ENCODE results near the gene CYTH4. TPM values are rescaled to one million over a fixed set of nuclear protein-coding genes. Genes with fewer than 3 reads are reported as not detected.

The CYTH4 gene
- polyA plus RNA-seq, 4 donors, result 2.4 to 4.9 (median 3.8) TPM

GRCh38 chr22:37342065-37342464 lies 59.8 kb downstream of the CYTH4 start:
- DNase-seq (ENCODE audit: low read depth in 4 of 4, low spot score in 2 of 4), result no peak

- DNase-seq (ENCODE audit: low read depth in 4 of 4, low spot score in 2 of 4), result no peak
Measured at GRCh38 chr22:37343348-37343747, 61.0 kb downstream of the CYTH4 start.

- DNase-seq (ENCODE audit: low read depth in 4 of 4, low spot score in 2 of 4), result no peak
Measured at GRCh38 chr22:37343863-37344734, 61.8 kb downstream of the CYTH4 start.

GRCh38 chr22:37344735-37345449 lies 62.6 kb downstream of the CYTH4 start:
- DNase-seq (ENCODE audit: low read depth in 4 of 4, low spot score in 2 of 4), result no peak

GRCh38 chr22:37345863-37346504 lies 63.7 kb downstream of the CYTH4 start:
- no peak for DNase-seq (ENCODE audit: low read depth in 4 of 4, low spot score in 2 of 4)

- no peak for DNase-seq (ENCODE audit: low read depth in 4 of 4, low spot score in 2 of 4)
Measured at GRCh38 chr22:37346505-37346895, 64.2 kb downstream of the CYTH4 start.

GRCh38 chr22:37349043-37349814 lies 66.9 kb downstream of the CYTH4 start:
- DNase-seq (ENCODE audit: low read depth in 4 of 4, low spot score in 2 of 4), result no peak

GRCh38 chr22:37351232-37351631 lies 68.9 kb downstream of the CYTH4 start:
- DNase-seq (ENCODE audit: low read depth in 4 of 4, low spot score in 2 of 4), result no peak

- DNase-seq (ENCODE audit: low read depth in 4 of 4, low spot score in 2 of 4), result no peak
Measured at GRCh38 chr22:37352481-37352880, 70.2 kb downstream of the CYTH4 start.

- no peak for DNase-seq (ENCODE audit: low read depth in 4 of 4, low spot score in 2 of 4)
Measured at GRCh38 chr22:37353839-37354238, 71.5 kb downstream of the CYTH4 start.

GRCh38 chr22:37354261-37354660 lies 72.0 kb downstream of the CYTH4 start:
- DNase-seq (ENCODE audit: low read depth in 4 of 4, low spot score in 2 of 4), result no peak

- no peak for DNase-seq (ENCODE audit: low read depth in 4 of 4, low spot score in 2 of 4)
Measured at GRCh38 chr22:37354670-37355069, 72.4 kb downstream of the CYTH4 start.

- no peak for DNase-seq (ENCODE audit: low read depth in 4 of 4, low spot score in 2 of 4)
Measured at GRCh38 chr22:37355174-37355573, 72.9 kb downstream of the CYTH4 start.

GRCh38 chr22:37356922-37357321 lies 74.6 kb downstream of the CYTH4 start:
- DNase-seq (ENCODE audit: low read depth in 4 of 4, low spot score in 2 of 4), result no peak

- DNase-seq (ENCODE audit: low read depth in 4 of 4, low spot score in 2 of 4), result no peak
Measured at GRCh38 chr22:37357446-37358075, 75.3 kb downstream of the CYTH4 start.

- DNase-seq (ENCODE audit: low read depth in 4 of 4, low spot score in 2 of 4), result no peak
Measured at GRCh38 chr22:37358386-37358785, 76.1 kb downstream of the CYTH4 start.

- no peak for DNase-seq (ENCODE audit: low read depth in 4 of 4, low spot score in 2 of 4)
Measured at GRCh38 chr22:37358917-37359316, 76.6 kb downstream of the CYTH4 start.

GRCh38 chr22:37362621-37363020 lies 80.3 kb downstream of the CYTH4 start:
- no peak for DNase-seq (ENCODE audit: low read depth in 4 of 4, low spot score in 2 of 4)

GRCh38 chr22:37363261-37363992 lies 81.1 kb downstream of the CYTH4 start:
- no peak for DNase-seq (ENCODE audit: low read depth in 4 of 4, low spot score in 2 of 4)

Measured in left renal cortex interstitium (tissue), 4 donors.